H1 (cell line): ENCODE data around the gene SUB1. TPM values are rescaled to one million over a fixed set of nuclear protein-coding genes. Genes with fewer than 3 reads are reported as not detected.

Experiments
- CTCF ChIA-PET: fragments of 300-600 bp; sonication (Branson Sonifier 250); formaldehyde crosslinking; loops from one replicate; lab custom pipeline; 2021; ENCODE audit not compliant: partially characterized antibody; lab: Charles Lee
- POLR2A ChIA-PET: fragments of 300-600 bp; sonication (Branson Sonifier 250); formaldehyde crosslinking; loops from one replicate; lab custom pipeline; 2021; ENCODE audit warnings: inconsistent platforms; ENCODE audit not compliant: partially characterized antibody; lab: Charles Lee
- DNase-seq, 2 experiments: peaks; one replicate each; pipeline versions ENCODE4 v3.0.0 to v3.0.0-alpha.2; 2010 to 2022; ENCODE audit warnings: low spot score in 2 of 2, low read depth in 1 of 2, mixed read lengths in 1 of 2
- FAIRE-seq: peaks from 2 replicates; lab custom pipeline; 2011; peaks lifted over from hg19 to GRCh38; lab: Jason Lieb, UNC
- H2AFZ ChIP-seq: 2 replicates; pipeline ENCODE4 v1.8.1; 2012; ENCODE audit warnings: low read length, inconsistent platforms
- H2AK5ac ChIP-seq: 2 replicates; pipeline ENCODE4 v1.6.1; 2013; ENCODE audit warnings: low read depth, low read length
- H2BK120ac ChIP-seq: replicated peaks from 2 replicates; pipeline ENCODE3; 2013; ENCODE audit warnings: low read depth, low read length, inconsistent platforms
- H2BK12ac ChIP-seq: 2 replicates; pipeline ENCODE4 v1.6.1; 2013; ENCODE audit warnings: low read depth, low read length
- H2BK15ac ChIP-seq: 2 replicates; pipeline ENCODE4 v1.6.1; 2013; ENCODE audit warnings: low read length
- H2BK20ac ChIP-seq: 2 replicates; pipeline ENCODE4 v1.6.1; 2013; ENCODE audit warnings: low read length
- H2BK5ac ChIP-seq: 2 replicates; pipeline ENCODE4 v1.6.1; 2013; ENCODE audit warnings: low read depth, low read length
- H3K14ac ChIP-seq: 2 replicates; pipeline ENCODE4 v1.6.1; 2013; ENCODE audit warnings: inconsistent platforms; ENCODE audit not compliant: insufficient read length
- H3K18ac ChIP-seq: 2 replicates; pipeline ENCODE4 v1.6.1; 2013; ENCODE audit warnings: low read length; ENCODE audit errors: extremely low read depth
- H3K23ac ChIP-seq: 2 replicates; pipeline ENCODE4 v1.6.1; 2013; ENCODE audit warnings: inconsistent platforms; ENCODE audit not compliant: insufficient read length
- H3K23me2 ChIP-seq: 2 replicates; pipeline ENCODE4 v1.6.1; 2013; ENCODE audit warnings: low read depth, low read length
- H3K27ac ChIP-seq: 2 replicates; pipeline ENCODE4 v1.6.1; 2011; ENCODE audit warnings: low read depth, low read length, inconsistent platforms
- H3K27me3 ChIP-seq, 4 experiments: replicated peaks in 1 of 4; 1 replicate in 1 of 4; 2 replicates in 3 of 4; pipeline versions ENCODE4 v1.6.1 to v1.8.1; 2011 to 2013; ENCODE audit warnings: low read length in 3 of 4, mild to moderate bottlenecking in 3 of 4, inconsistent platforms in 2 of 4, mixed read lengths in 2 of 4, moderate library complexity in 1 of 4; ENCODE audit not compliant: control insufficient read depth in 3 of 4, insufficient read depth in 3 of 4; ENCODE audit errors: extremely low read depth in 1 of 4
- H3K36me3 ChIP-seq, 4 experiments: 2 replicates each; pipeline versions ENCODE4 v1.6.1 to v1.8.1; 2011 to 2013; ENCODE audit warnings: mild to moderate bottlenecking in 4 of 4, low read length in 3 of 4, moderate library complexity in 2 of 4, control low read depth in 1 of 4, inconsistent platforms in 1 of 4; ENCODE audit not compliant: insufficient read depth in 4 of 4, control insufficient read depth in 2 of 4
- H3K4ac ChIP-seq: replicated peaks from 2 replicates; pipeline ENCODE3; 2013; ENCODE audit warnings: low read length, low read depth, mixed read lengths, inconsistent platforms; ENCODE audit not compliant: insufficient read length
- H3K4me1 ChIP-seq, 4 experiments: replicated peaks in 1 of 4; 1 replicate in 1 of 4; 2 replicates in 3 of 4; pipeline versions ENCODE4 v1.6.1 to v1.8.1; 2011 to 2013; ENCODE audit warnings: low read length in 3 of 4, inconsistent platforms in 2 of 4, mixed read lengths in 1 of 4; ENCODE audit not compliant: insufficient read depth in 4 of 4, control insufficient read depth in 3 of 4
- H3K4me2 ChIP-seq, 2 experiments: 2 replicates each; pipeline versions ENCODE4 v1.6.1 to v1.8.1; 2011 to 2013; ENCODE audit warnings: low read depth in 2 of 2, low read length in 2 of 2, control low read depth in 1 of 2, inconsistent platforms in 1 of 2, mild to moderate bottlenecking in 1 of 2; ENCODE audit not compliant: insufficient read depth in 1 of 2
- H3K4me3 ChIP-seq, 4 experiments: fragments of 200-600, 300-600 bp in 1 of 4; sonication (generic), shearing (Covaris generic), sonication (Bioruptor Twin) in 1 of 4; 2 replicates each; pipeline versions ENCODE4 v1.5.1 to v1.8.1; 2011 to 2016; ENCODE audit warnings: low read length in 4 of 4, low read depth in 3 of 4, control low read depth in 2 of 4, inconsistent platforms in 2 of 4, mild to moderate bottlenecking in 2 of 4, mixed read lengths in 1 of 4, moderate library complexity in 1 of 4; ENCODE audit not compliant: insufficient read depth in 2 of 4; ENCODE audit errors: extremely low read depth in 1 of 4
- H3K56ac ChIP-seq: replicated peaks from 2 replicates; pipeline ENCODE3; 2013; ENCODE audit warnings: low read depth, mild to moderate bottlenecking, mixed read lengths, low read length, inconsistent platforms; ENCODE audit not compliant: insufficient read length
- H3K79me1 ChIP-seq: 2 replicates; pipeline ENCODE4 v1.6.1; 2013; ENCODE audit warnings: low read depth, low read length, control low read depth
- H3K79me2 ChIP-seq, 2 experiments: 2 replicates each; pipeline versions ENCODE4 v1.6.1 to v1.8.1; 2012 to 2013; ENCODE audit warnings: low read length in 2 of 2, mild to moderate bottlenecking in 2 of 2, inconsistent platforms in 1 of 2; ENCODE audit not compliant: insufficient read depth in 2 of 2, control insufficient read depth in 1 of 2
- H3K9ac ChIP-seq, 4 experiments: replicated peaks in 1 of 4; 1 replicate in 1 of 4; 2 replicates in 3 of 4; pipeline versions ENCODE4 v1.6.1 to v1.8.1; 2011 to 2013; ENCODE audit warnings: low read depth in 3 of 4, low read length in 3 of 4, control low read depth in 2 of 4, mild to moderate bottlenecking in 2 of 4, moderate library complexity in 2 of 4, inconsistent platforms in 1 of 4; ENCODE audit errors: extremely low read depth in 1 of 4
- H3K9me3 ChIP-seq, 2 experiments: 2 replicates each; pipeline versions ENCODE4 v1.6.1 to v1.8.1; 2012 to 2013; ENCODE audit warnings: mild to moderate bottlenecking in 2 of 2, moderate library complexity in 2 of 2, control low read depth in 1 of 2, inconsistent platforms in 1 of 2, low read depth in 1 of 2, low read length in 1 of 2, mixed read lengths in 1 of 2; ENCODE audit not compliant: insufficient read depth in 2 of 2
- H4K20me1 ChIP-seq, 2 experiments: replicated peaks in 1 of 2; 2 replicates each; pipeline versions ENCODE3 to v1.8.1; 2011 to 2013; ENCODE audit warnings: inconsistent platforms in 2 of 2, low read length in 2 of 2, mild to moderate bottlenecking in 1 of 2; ENCODE audit not compliant: insufficient read depth in 2 of 2, control insufficient read depth in 1 of 2
- H4K5ac ChIP-seq: 2 replicates; pipeline ENCODE4 v1.6.1; 2013; ENCODE audit warnings: low read length, low read depth, mixed read lengths, inconsistent platforms; ENCODE audit not compliant: insufficient read length
- H4K8ac ChIP-seq: 2 replicates; pipeline ENCODE4 v1.8.0; 2013; ENCODE audit warnings: mild to moderate bottlenecking, moderate library complexity, low read length, inconsistent platforms; ENCODE audit not compliant: insufficient read depth; ENCODE audit errors: extremely low read depth
- H4K91ac ChIP-seq: replicated peaks from 2 replicates; pipeline ENCODE3; 2013; ENCODE audit warnings: low read length, mixed read lengths, inconsistent platforms; ENCODE audit not compliant: insufficient read length
- ASH2L ChIP-seq: fragments of 200-600, 300-600 bp; sonication (generic); IDR thresholded peaks from one replicate; pipeline ENCODE4 v1.7.1; 2017; ENCODE audit warnings: low read length
- CHD2 ChIP-seq: IDR thresholded peaks from 2 replicates; pipeline ENCODE4 v1.6.1; 2012; ENCODE audit warnings: low read length, improper control_type of control experiment
- GABPA ChIP-seq: IDR thresholded peaks from 2 replicates; pipeline ENCODE4 v1.6.1; 2011; ENCODE audit warnings: mild to moderate bottlenecking, low read length, moderate library complexity, borderline replicate concordance; ENCODE audit not compliant: insufficient read depth
- RAD21 ChIP-seq, 2 experiments: IDR thresholded peaks in 1 of 2; conservative IDR thresholded peaks in 1 of 2; 2 replicates each; pipeline ENCODE4 v1.6.1; 2011; ENCODE audit warnings: low read depth in 2 of 2, low read length in 2 of 2, improper control_type of control experiment in 1 of 2, inconsistent platforms in 1 of 2, mild to moderate bottlenecking in 1 of 2, moderate library complexity in 1 of 2
- TAF7 ChIP-seq: optimal IDR thresholded peaks from 2 replicates; pipeline ENCODE3; 2011; ENCODE audit warnings: low read depth, mild to moderate bottlenecking, inconsistent platforms, low read length, moderate library complexity, borderline replicate concordance
- TEAD4 ChIP-seq: IDR thresholded peaks from 2 replicates; pipeline ENCODE4 v1.6.1; 2012; ENCODE audit warnings: low read depth, low read length, inconsistent platforms, mixed read lengths
- WGBS, 2 experiments: shearing (Covaris generic) in 1 of 2; methylation state at CpG; one replicate each; pipeline versions ENCODE4 v1.1.6 to v1.1.7; 2013 to 2015; ENCODE audit warnings: low lambda C conversion rate in 2 of 2, mixed read lengths in 2 of 2, inconsistent platforms in 1 of 2, low coverage in 1 of 2, missing lambda C conversion rate in 1 of 2; ENCODE audit not compliant: insufficient replicate concordance in 2 of 2, insufficient coverage in 1 of 2, insufficient read length in 1 of 2; ENCODE audit errors: extremely low coverage in 1 of 2, missing lambda C conversion rate in 1 of 2; 5-methylcytosine and 5-hydroxymethylcytosine counted together
- polyA plus RNA-seq, 7 experiments: library from polyadenylated mRNA; depleted of rRNA in 3 of 7; stranded (reverse) in 5 of 7; unstranded in 2 of 7; fragments of >200 nt in 5 of 7; fragments of 200-250 nt in 2 of 7; gene quantifications; 1 replicate in 5 of 7; 2 replicates in 1 of 7; 4 replicates in 1 of 7; pipeline versions ENCODE4 v1.2.1 to v1.2.3, GENCODE V29; 2011 to 2013; ENCODE audit warnings: missing spikeins in 2 of 7, mixed read lengths in 2 of 7
- total RNA-seq: library from RNA; stranded (reverse); fragmentation: NEBNext Ultra II Directional; extraction: Animal tissue kit (Norgen Biotek cat#: 25700); gene quantifications from 2 replicates; pipeline ENCODE4 v1.2.1, GENCODE V29; 2021
- TF ChIP-seq, protein P1 (sequence below), 3 experiments: IDR thresholded peaks; 1 replicate in 2 of 3; 2 replicates in 1 of 3; pipeline versions ENCODE4 v1.5.1 to v1.6.1; 2011; ENCODE audit warnings: low read length in 3 of 3, mild to moderate bottlenecking in 3 of 3, inconsistent platforms in 2 of 3, low read depth in 1 of 3, moderate library complexity in 1 of 3; ENCODE audit not compliant: insufficient read depth in 1 of 3; ENCODE audit errors: control extremely low read depth in 1 of 3

Gene SUB1
- total and polyA plus RNA-seq, 2 of the 8 experiments (the other 6 are each of a cell fraction or from before 2014, with no cell fraction given): 83.9 to 325 TPM

DNA sequence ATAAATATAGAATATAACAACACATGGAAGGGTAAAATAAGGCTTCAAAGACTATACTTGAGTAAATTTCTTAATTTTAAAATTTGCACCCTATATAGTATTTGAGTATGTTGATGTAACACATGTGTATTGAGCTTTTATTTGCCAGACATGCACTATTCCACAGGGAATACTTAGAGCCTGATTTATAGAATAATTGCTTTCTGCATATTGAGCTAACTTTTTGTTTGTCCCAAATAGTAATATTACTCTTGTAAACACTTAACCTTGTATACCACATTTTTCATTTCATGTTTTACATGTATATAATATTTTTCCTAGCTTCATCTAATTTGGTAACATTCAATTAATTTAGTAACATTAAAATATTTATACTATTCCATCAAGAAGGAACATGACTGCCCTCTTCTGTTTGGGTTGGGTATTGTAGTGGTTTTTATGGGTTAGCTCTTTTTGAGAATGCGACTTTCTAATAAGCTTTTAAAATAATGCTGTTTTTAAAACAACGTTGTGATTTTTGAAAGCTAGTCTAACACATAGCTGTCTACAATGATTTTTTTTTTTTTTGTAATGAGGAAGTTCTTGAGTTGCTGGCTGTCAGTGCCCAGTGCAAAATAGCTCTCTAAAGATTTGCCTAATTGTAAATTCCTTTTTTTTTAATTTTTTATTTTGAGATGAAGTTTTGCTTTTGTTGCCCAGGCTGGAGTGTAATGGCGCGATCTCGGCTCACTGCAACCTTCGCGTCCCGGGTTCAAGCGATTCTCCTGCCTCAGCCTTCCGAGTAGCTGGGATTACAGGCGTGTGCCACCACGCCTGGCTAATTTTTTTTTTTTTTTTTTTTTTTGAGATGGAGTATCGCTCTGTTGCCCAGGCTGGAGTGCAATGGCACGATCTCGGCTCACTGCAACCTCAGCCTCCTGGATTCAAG lies 4.8 kb downstream of the SUB1 start:
- H4K8ac ChIP-seq: no peak overlapping the region
- H3K9me3 ChIP-seq: no peaks in the 10 kb centered on the region
- H2BK20ac ChIP-seq: no peak overlapping the region
- no peak overlapping the region for H3K56ac ChIP-seq
- DNase-seq: no peak
- no peak overlapping the region for H2BK120ac ChIP-seq
- no peak overlapping the region for H3K4me2 ChIP-seq
- no peak overlapping the region for H3K23ac ChIP-seq
- no peak overlapping the region for H2BK15ac ChIP-seq
- no peak overlapping the region for H3K4ac ChIP-seq
- H3K27me3 ChIP-seq: no peaks in the 10 kb centered on the region
- H3K23me2 ChIP-seq: peaks cover 3% of the 10 kb centered on the region
- no peak overlapping the region for H2BK5ac ChIP-seq
- H3K9ac ChIP-seq: no peak overlapping the region
- H2AK5ac ChIP-seq: no peak overlapping the region
- H2AFZ ChIP-seq: no peak overlapping the region
- H3K4me3 ChIP-seq: no peak overlapping the region
- TF ChIP-seq CHD2 (no peak), GABPA (no peak), ASH2L (no peak), TAF7 (no peak), TEAD4 (no peak), RAD21 (IDR thresholded peaks at IDR 0.05 in 1 of 2, conservative IDR thresholded peaks at IDR 0.05 in 1 of 2; ENCODE audit: low read depth in 2 of 2, low read length in 2 of 2) (peak; percentile 59 to 63)
- TF ChIP-seq, protein P1, sequence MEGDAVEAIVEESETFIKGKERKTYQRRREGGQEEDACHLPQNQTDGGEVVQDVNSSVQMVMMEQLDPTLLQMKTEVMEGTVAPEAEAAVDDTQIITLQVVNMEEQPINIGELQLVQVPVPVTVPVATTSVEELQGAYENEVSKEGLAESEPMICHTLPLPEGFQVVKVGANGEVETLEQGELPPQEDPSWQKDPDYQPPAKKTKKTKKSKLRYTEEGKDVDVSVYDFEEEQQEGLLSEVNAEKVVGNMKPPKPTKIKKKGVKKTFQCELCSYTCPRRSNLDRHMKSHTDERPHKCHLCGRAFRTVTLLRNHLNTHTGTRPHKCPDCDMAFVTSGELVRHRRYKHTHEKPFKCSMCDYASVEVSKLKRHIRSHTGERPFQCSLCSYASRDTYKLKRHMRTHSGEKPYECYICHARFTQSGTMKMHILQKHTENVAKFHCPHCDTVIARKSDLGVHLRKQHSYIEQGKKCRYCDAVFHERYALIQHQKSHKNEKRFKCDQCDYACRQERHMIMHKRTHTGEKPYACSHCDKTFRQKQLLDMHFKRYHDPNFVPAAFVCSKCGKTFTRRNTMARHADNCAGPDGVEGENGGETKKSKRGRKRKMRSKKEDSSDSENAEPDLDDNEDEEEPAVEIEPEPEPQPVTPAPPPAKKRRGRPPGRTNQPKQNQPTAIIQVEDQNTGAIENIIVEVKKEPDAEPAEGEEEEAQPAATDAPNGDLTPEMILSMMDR (IDR thresholded peaks at IDR 0.05; ENCODE audit: control extremely low read depth in 1 of 3, insufficient read depth in 1 of 3, low read depth in 1 of 3, low read length in 3 of 3): peak in 2 of 3 experiments; percentile 40 to 43; a peak in 2 of 4 replicates
- no peak overlapping the region for H3K18ac ChIP-seq
- FAIRE-seq: no peak
- no peak overlapping the region for H3K14ac ChIP-seq
- H2BK12ac ChIP-seq: no peak overlapping the region
- peaks cover 2 to 14% of the 10 kb centered on the region in 2 experiments for H4K20me1 ChIP-seq
- peaks cover 0 to 2% (median under 1%) of the 10 kb centered on the region in 4 experiments; a peak in 2 of 7 replicates for H3K4me1 ChIP-seq
- ChIA-PET CTCF (interaction anchor here (0.6 to 5.6 kb wide), 61 partner anchors 9 to 361 kb away, joined by 3 to 158 read pairs (median 5); no protein-coding TSS in a partner anchor), POLR2A (interaction anchor here (0.6 to 1.6 kb wide), 9 partner anchors 9 to 155 kb away, joined by 3 to 11 read pairs (median 4); partner anchors contain the start of gene ZFR)
- H4K91ac ChIP-seq: no peak overlapping the region
- H3K79me2 ChIP-seq: peaks cover 11 to 78% of the 10 kb centered on the region in 2 experiments
- peaks cover 12 to 62% (median 40%) of the 10 kb centered on the region in 4 experiments for H3K36me3 ChIP-seq
- no peak overlapping the region for H4K5ac ChIP-seq
- peaks cover 3% of the 10 kb centered on the region; the same call in 1 of the 2 replicates for H3K79me1 ChIP-seq
- 92% methylated on average over 10 of the region's 15 CpGs; no CpG with 5 or more reads in 1 of the 2 experiments for WGBS, 2 experiments
- H3K27ac ChIP-seq: no peak overlapping the region
